H9 (cell line): ENCODE results near the gene LMF1. TPM values are rescaled to one million over a fixed set of nuclear protein-coding genes. Genes with fewer than 3 reads are reported as not detected.

Source experiments
- DNase-seq: peaks from one replicate; pipeline ENCODE4 v3.0.0-alpha.2; 2017
- H2AFZ ChIP-seq: one replicate; pipeline ENCODE4 v1.6.1; 2013; ENCODE audit warnings: mild to moderate bottlenecking, low read length, control low read depth, moderate library complexity
- H2AK5ac ChIP-seq: 2 replicates; pipeline ENCODE4 v1.6.1; 2013; ENCODE audit warnings: low read length, control low read depth, mixed read lengths; ENCODE audit not compliant: insufficient read length
- H2BK120ac ChIP-seq: one replicate; pipeline ENCODE4 v1.6.1; 2013; ENCODE audit warnings: low read depth, mild to moderate bottlenecking, low read length, control low read depth, inconsistent platforms; ENCODE audit not compliant: poor library complexity, severe bottlenecking
- H2BK12ac ChIP-seq: 2 replicates; pipeline ENCODE4 v1.6.1; 2013; ENCODE audit warnings: low read length, control low read depth, mixed read lengths, low read depth; ENCODE audit not compliant: insufficient read length
- H2BK15ac ChIP-seq: 2 replicates; pipeline ENCODE4 v1.6.1; 2013; ENCODE audit warnings: low read depth, low read length, control low read depth
- H2BK20ac ChIP-seq: one replicate; pipeline ENCODE4 v1.6.1; 2013; ENCODE audit warnings: low read depth, mild to moderate bottlenecking, low read length, control low read depth, inconsistent platforms; ENCODE audit not compliant: poor library complexity, severe bottlenecking
- H2BK5ac ChIP-seq: 2 replicates; pipeline ENCODE4 v1.6.1; 2013; ENCODE audit warnings: low read length, control low read depth, mixed read lengths; ENCODE audit not compliant: insufficient read length
- H3K14ac ChIP-seq: 2 replicates; pipeline ENCODE4 v1.6.1; 2013; ENCODE audit warnings: low read length, control low read depth; ENCODE audit not compliant: insufficient read depth
- H3K18ac ChIP-seq: 2 replicates; pipeline ENCODE4 v1.6.1; 2013; ENCODE audit warnings: low read depth, mild to moderate bottlenecking, mixed read lengths, low read length, control low read depth; ENCODE audit not compliant: insufficient read length
- H3K23ac ChIP-seq: 2 replicates; pipeline ENCODE4 v1.6.1; 2013; ENCODE audit warnings: low read length, control low read depth, mixed read lengths, low read depth; ENCODE audit not compliant: insufficient read length
- H3K23me2 ChIP-seq: 2 replicates; pipeline ENCODE4 v1.6.1; 2013; ENCODE audit warnings: low read depth, mild to moderate bottlenecking, mixed read lengths, low read length, control low read depth; ENCODE audit not compliant: insufficient read length, poor library complexity, severe bottlenecking
- H3K27ac ChIP-seq: 2 replicates; pipeline ENCODE4 v1.5.1; 2013; ENCODE audit warnings: low read length, control low read depth, mixed read lengths, low read depth; ENCODE audit not compliant: insufficient read length
- H3K27me3 ChIP-seq: 2 replicates; pipeline ENCODE4 v1.6.1; 2013; ENCODE audit warnings: low read length, control low read depth, inconsistent platforms; ENCODE audit not compliant: insufficient read depth
- H3K4ac ChIP-seq: 2 replicates; pipeline ENCODE4 v1.6.1; 2013; ENCODE audit warnings: low read depth, mild to moderate bottlenecking, control low read depth, inconsistent platforms, low read length, moderate library complexity
- H3K4me1 ChIP-seq: 2 replicates; pipeline ENCODE4 v1.6.1; 2013; ENCODE audit warnings: low read length, control low read depth, inconsistent platforms; ENCODE audit not compliant: insufficient read depth
- H3K4me2 ChIP-seq: 2 replicates; pipeline ENCODE4 v1.6.1; 2013; ENCODE audit warnings: low read length, control low read depth, mixed read lengths; ENCODE audit not compliant: insufficient read length, insufficient read depth
- H3K56ac ChIP-seq: 2 replicates; pipeline ENCODE4 v1.6.1; 2013; ENCODE audit warnings: low read depth, mild to moderate bottlenecking, mixed read lengths, low read length, control low read depth; ENCODE audit not compliant: insufficient read length
- H3K79me1 ChIP-seq: 2 replicates; pipeline ENCODE4 v1.6.1; 2013; ENCODE audit warnings: low read depth, mild to moderate bottlenecking, moderate library complexity, low read length, control low read depth, inconsistent platforms; ENCODE audit not compliant: insufficient read depth, poor library complexity, severe bottlenecking
- H3K79me2 ChIP-seq: 2 replicates; pipeline ENCODE4 v1.6.1; 2013; ENCODE audit warnings: low read length, control low read depth, inconsistent platforms; ENCODE audit not compliant: insufficient read depth
- H3K9ac ChIP-seq: 2 replicates; pipeline ENCODE4 v1.6.1; 2013; ENCODE audit warnings: low read length, control low read depth, mixed read lengths; ENCODE audit not compliant: insufficient read length; ENCODE audit errors: extremely low read depth
- H3K9me3 ChIP-seq: one replicate; pipeline ENCODE4 v1.6.1; 2013; ENCODE audit warnings: low read depth, low read length, inconsistent platforms; ENCODE audit not compliant: control insufficient read depth
- H3T11ph ChIP-seq: one replicate; pipeline ENCODE4 v1.6.1; 2013; ENCODE audit warnings: mild to moderate bottlenecking, low read length, control low read depth, inconsistent platforms
- H4K20me1 ChIP-seq: one replicate; pipeline ENCODE4 v1.6.1; 2013; ENCODE audit not compliant: control insufficient read depth, insufficient read length, insufficient read depth
- H4K5ac ChIP-seq: 2 replicates; pipeline ENCODE4 v1.6.1; 2013; ENCODE audit warnings: low read depth, mild to moderate bottlenecking, mixed read lengths, low read length, control low read depth; ENCODE audit not compliant: insufficient read length
- H4K8ac ChIP-seq: replicated peaks from 2 replicates; pipeline ENCODE4 v1.6.1; 2013; ENCODE audit warnings: low read length, control low read depth, mixed read lengths, low read depth; ENCODE audit not compliant: insufficient read length
- H4K91ac ChIP-seq: 2 replicates; pipeline ENCODE4 v1.6.1; 2013; ENCODE audit warnings: low read depth, mild to moderate bottlenecking, moderate library complexity, mixed read lengths, low read length, control low read depth; ENCODE audit not compliant: insufficient read length
- H3K27ac Mint-ChIP-seq, 3 experiments: 2 replicates in 2 of 3; 3 replicates in 1 of 3; pipeline ENCODE4 v1.8.0; 2020 to 2021; ENCODE audit warnings: mixed read lengths in 3 of 3, mild to moderate bottlenecking in 1 of 3, moderate library complexity in 1 of 3
- H3K27me3 Mint-ChIP-seq: 2 replicates; pipeline ENCODE4 v1.8.0; 2021; ENCODE audit warnings: low read depth, mild to moderate bottlenecking, moderate library complexity, mixed read lengths
- H3K36me3 Mint-ChIP-seq, 3 experiments: 2 replicates in 2 of 3; 3 replicates in 1 of 3; pipeline ENCODE4 v1.8.0; 2020 to 2021; ENCODE audit warnings: low read depth in 3 of 3, mixed read lengths in 3 of 3; ENCODE audit not compliant: insufficient read depth in 1 of 3
- H3K4me1 Mint-ChIP-seq, 2 experiments: 2 replicates each; pipeline ENCODE4 v1.8.0; 2020; ENCODE audit warnings: mixed read lengths in 2 of 2
- H3K4me3 Mint-ChIP-seq, 2 experiments: 2 replicates in 1 of 2; 3 replicates in 1 of 2; pipeline ENCODE4 v1.8.0; 2020 to 2021; ENCODE audit warnings: mild to moderate bottlenecking in 2 of 2, mixed read lengths in 2 of 2, moderate library complexity in 1 of 2
- H3K9me3 Mint-ChIP-seq, 2 experiments: 2 replicates in 1 of 2; 3 replicates in 1 of 2; pipeline ENCODE4 v1.8.0; 2020; ENCODE audit warnings: mild to moderate bottlenecking in 2 of 2, mixed read lengths in 2 of 2, moderate library complexity in 1 of 2
- WGBS: extraction: QIAGEN DNeasy Blood & Tissue Kit; methylation state at CpG from one replicate; pipeline ENCODE4 v1.1.7; 2013; ENCODE audit warnings: missing lambda C conversion rate, low lambda C conversion rate, mixed read lengths; ENCODE audit not compliant: insufficient read length; ENCODE audit errors: extremely low coverage; 5-methylcytosine and 5-hydroxymethylcytosine counted together
- total RNA-seq: library from RNA; stranded (reverse); gene quantifications from 2 replicates; pipeline ENCODE4 v1.2.1, GENCODE V29; 2021
- TF ChIP-seq, protein P1 (sequence below): fragments of 200-600 bp; sonication (generic); conservative IDR thresholded peaks from 3 replicates; pipeline ENCODE4 v1.8.0; 2021; ENCODE audit warnings: antibody characterized with exemption, mild to moderate bottlenecking

Gene LMF1
- total RNA-seq, 1 experiment from 2014 or later: 7.1 TPM

- no peak overlapping the region for H3K14ac ChIP-seq
- peaks cover 8% of the 10 kb centered on the region for H3K9me3 ChIP-seq
- no peak overlapping the region for H2BK5ac ChIP-seq
- H3K4me2 ChIP-seq: no peak overlapping the region
- no peak overlapping the region for H2BK15ac ChIP-seq
- no peak overlapping the region for H3K23ac ChIP-seq
- H3K18ac ChIP-seq: no peak overlapping the region
- no peak overlapping the region for H2AFZ ChIP-seq
- peaks cover 8 to 12% (median 8%) of the 10 kb centered on the region in 3 experiments for H3K36me3 Mint-ChIP-seq
- no peak overlapping the region for H3K27ac Mint-ChIP-seq
- H3K23me2 ChIP-seq: no peaks in the 10 kb centered on the region
- H3K4me1 Mint-ChIP-seq: peaks cover 8 to 11% of the 10 kb centered on the region in 2 experiments
- H3K9ac ChIP-seq: no peak overlapping the region
- H2BK12ac ChIP-seq: no peak overlapping the region
- no peak overlapping the region for H2BK120ac ChIP-seq
- H2AK5ac ChIP-seq: no peak overlapping the region
- no peak overlapping the region for H4K91ac ChIP-seq
- H3K9me3 Mint-ChIP-seq: peaks cover 21 to 29% of the 10 kb centered on the region in 2 experiments
- H3K79me2 ChIP-seq: no peaks in the 10 kb centered on the region
- no peak overlapping the region for H3K27ac ChIP-seq
- H4K5ac ChIP-seq: no peak overlapping the region
- H3K4ac ChIP-seq: no peak overlapping the region
- H3K4me3 Mint-ChIP-seq: no peak overlapping the region
- no peaks in the 10 kb centered on the region for H3K79me1 ChIP-seq
- H4K20me1 ChIP-seq: peaks cover 3% of the 10 kb centered on the region
- TF ChIP-seq, protein P1, sequence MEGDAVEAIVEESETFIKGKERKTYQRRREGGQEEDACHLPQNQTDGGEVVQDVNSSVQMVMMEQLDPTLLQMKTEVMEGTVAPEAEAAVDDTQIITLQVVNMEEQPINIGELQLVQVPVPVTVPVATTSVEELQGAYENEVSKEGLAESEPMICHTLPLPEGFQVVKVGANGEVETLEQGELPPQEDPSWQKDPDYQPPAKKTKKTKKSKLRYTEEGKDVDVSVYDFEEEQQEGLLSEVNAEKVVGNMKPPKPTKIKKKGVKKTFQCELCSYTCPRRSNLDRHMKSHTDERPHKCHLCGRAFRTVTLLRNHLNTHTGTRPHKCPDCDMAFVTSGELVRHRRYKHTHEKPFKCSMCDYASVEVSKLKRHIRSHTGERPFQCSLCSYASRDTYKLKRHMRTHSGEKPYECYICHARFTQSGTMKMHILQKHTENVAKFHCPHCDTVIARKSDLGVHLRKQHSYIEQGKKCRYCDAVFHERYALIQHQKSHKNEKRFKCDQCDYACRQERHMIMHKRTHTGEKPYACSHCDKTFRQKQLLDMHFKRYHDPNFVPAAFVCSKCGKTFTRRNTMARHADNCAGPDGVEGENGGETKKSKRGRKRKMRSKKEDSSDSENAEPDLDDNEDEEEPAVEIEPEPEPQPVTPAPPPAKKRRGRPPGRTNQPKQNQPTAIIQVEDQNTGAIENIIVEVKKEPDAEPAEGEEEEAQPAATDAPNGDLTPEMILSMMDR: no peak
- no peak overlapping the region for H3K56ac ChIP-seq
- DNase-seq: no peak
- no peaks in the 10 kb centered on the region for H3K4me1 ChIP-seq
- no CpG with 5 or more reads among the region's 11 CpGs for WGBS
- H4K8ac ChIP-seq: no peak overlapping the region
- no peak overlapping the region for H2BK20ac ChIP-seq
- no peak overlapping the region for H3T11ph ChIP-seq
- H3K27me3 ChIP-seq: no peaks in the 10 kb centered on the region
- H3K27me3 Mint-ChIP-seq: peaks cover 15% of the 10 kb centered on the region
These were observed 42.3 kb downstream of the LMF1 start for GRCh38 chr16:928526-928925.
